Measurements from ENCODE around the gene POMC. TPM values are rescaled to one million over a fixed set of nuclear protein-coding genes. Genes with fewer than 3 reads are reported as not detected.

Gene POMC
- polyA plus RNA-seq, 1 donor from 2014 or later, result not detected

DNA sequence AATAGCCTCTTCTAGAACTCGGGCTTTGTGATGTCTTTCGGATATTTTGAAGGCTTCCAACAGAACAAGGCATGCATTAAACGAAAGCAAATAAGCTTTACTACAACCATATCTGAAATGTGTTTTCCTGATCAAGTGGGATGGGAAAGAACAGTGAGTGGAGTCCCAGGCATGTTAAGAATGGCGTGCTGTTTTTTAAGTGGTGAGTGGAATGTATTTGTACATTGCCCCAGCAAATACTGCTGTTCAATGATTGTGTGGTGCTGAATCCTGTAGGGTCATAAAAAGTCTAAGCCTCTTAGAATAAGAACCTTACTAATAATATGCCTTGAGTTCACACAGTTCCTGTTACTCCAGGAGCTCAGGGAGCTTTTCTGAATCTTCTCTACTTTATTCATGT lies 52.5 kb downstream of the POMC start:
- H3K79me2 ChIP-seq (replicated peaks; ENCODE audit: insufficient read depth, low read length), result no peaks in the 10 kb centered on the region
- no peaks in the 10 kb centered on the region for H3K36me3 ChIP-seq (ENCODE audit: insufficient read depth, low read length)
- H3K4me2 ChIP-seq (ENCODE audit: low read length), result no peak overlapping the region
- TF ChIP-seq, protein P1, sequence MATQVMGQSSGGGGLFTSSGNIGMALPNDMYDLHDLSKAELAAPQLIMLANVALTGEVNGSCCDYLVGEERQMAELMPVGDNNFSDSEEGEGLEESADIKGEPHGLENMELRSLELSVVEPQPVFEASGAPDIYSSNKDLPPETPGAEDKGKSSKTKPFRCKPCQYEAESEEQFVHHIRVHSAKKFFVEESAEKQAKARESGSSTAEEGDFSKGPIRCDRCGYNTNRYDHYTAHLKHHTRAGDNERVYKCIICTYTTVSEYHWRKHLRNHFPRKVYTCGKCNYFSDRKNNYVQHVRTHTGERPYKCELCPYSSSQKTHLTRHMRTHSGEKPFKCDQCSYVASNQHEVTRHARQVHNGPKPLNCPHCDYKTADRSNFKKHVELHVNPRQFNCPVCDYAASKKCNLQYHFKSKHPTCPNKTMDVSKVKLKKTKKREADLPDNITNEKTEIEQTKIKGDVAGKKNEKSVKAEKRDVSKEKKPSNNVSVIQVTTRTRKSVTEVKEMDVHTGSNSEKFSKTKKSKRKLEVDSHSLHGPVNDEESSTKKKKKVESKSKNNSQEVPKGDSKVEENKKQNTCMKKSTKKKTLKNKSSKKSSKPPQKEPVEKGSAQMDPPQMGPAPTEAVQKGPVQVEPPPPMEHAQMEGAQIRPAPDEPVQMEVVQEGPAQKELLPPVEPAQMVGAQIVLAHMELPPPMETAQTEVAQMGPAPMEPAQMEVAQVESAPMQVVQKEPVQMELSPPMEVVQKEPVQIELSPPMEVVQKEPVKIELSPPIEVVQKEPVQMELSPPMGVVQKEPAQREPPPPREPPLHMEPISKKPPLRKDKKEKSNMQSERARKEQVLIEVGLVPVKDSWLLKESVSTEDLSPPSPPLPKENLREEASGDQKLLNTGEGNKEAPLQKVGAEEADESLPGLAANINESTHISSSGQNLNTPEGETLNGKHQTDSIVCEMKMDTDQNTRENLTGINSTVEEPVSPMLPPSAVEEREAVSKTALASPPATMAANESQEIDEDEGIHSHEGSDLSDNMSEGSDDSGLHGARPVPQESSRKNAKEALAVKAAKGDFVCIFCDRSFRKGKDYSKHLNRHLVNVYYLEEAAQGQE (IDR thresholded peaks at IDR 0.05; ENCODE audit: borderline replicate concordance), result no peak
- TF ChIP-seq POLR2AphosphoS5 (IDR thresholded peaks at IDR 0.05) (no peak), SMC3 (conservative IDR thresholded peaks at IDR 0.05; ENCODE audit: poor library complexity) (no peak), EZH2 (IDR thresholded peaks at IDR 0.05; ENCODE audit: borderline replicate concordance, insufficient read depth, low read length, poor library complexity, severe bottlenecking) (no peak), EP300 (conservative IDR thresholded peaks at IDR 0.05; ENCODE audit: poor library complexity, severe bottlenecking) (no peak), RAD21 (conservative IDR thresholded peaks at IDR 0.05) (no peak), MXI1 (conservative IDR thresholded peaks at IDR 0.05; ENCODE audit: poor library complexity, severe bottlenecking) (no peak), TAF1 (IDR thresholded peaks at IDR 0.05; ENCODE audit: low read depth) (no peak)
- TF ChIP-seq, protein P2, sequence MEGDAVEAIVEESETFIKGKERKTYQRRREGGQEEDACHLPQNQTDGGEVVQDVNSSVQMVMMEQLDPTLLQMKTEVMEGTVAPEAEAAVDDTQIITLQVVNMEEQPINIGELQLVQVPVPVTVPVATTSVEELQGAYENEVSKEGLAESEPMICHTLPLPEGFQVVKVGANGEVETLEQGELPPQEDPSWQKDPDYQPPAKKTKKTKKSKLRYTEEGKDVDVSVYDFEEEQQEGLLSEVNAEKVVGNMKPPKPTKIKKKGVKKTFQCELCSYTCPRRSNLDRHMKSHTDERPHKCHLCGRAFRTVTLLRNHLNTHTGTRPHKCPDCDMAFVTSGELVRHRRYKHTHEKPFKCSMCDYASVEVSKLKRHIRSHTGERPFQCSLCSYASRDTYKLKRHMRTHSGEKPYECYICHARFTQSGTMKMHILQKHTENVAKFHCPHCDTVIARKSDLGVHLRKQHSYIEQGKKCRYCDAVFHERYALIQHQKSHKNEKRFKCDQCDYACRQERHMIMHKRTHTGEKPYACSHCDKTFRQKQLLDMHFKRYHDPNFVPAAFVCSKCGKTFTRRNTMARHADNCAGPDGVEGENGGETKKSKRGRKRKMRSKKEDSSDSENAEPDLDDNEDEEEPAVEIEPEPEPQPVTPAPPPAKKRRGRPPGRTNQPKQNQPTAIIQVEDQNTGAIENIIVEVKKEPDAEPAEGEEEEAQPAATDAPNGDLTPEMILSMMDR (IDR thresholded peaks at IDR 0.05; ENCODE audit: poor library complexity, severe bottlenecking), result no peak
- H3K9me2 ChIP-seq (ENCODE audit: insufficient read depth, low read length), result no peaks in the 10 kb centered on the region
- H3F3A ChIP-seq (ENCODE audit: insufficient read depth, low read length, poor library complexity, severe bottlenecking), result no peaks in the 10 kb centered on the region
- no peaks in the 10 kb centered on the region for H3K27me3 ChIP-seq (ENCODE audit: insufficient read depth, low read depth, low read length)
- no peaks in the 10 kb centered on the region for H4K20me1 ChIP-seq (ENCODE audit: insufficient read depth)
- no peak overlapping the region for H3K27ac ChIP-seq (ENCODE audit: low read length)
- H3K4me3 ChIP-seq (ENCODE audit: low read length), result no peak overlapping the region
- no peak overlapping the region for H3K9ac ChIP-seq (ENCODE audit: low read length)
- no peak overlapping the region for H2AFZ ChIP-seq (ENCODE audit: low read depth, low read length)
- H3K9me3 ChIP-seq (ENCODE audit: low read length), result no peaks in the 10 kb centered on the region

DNA sequence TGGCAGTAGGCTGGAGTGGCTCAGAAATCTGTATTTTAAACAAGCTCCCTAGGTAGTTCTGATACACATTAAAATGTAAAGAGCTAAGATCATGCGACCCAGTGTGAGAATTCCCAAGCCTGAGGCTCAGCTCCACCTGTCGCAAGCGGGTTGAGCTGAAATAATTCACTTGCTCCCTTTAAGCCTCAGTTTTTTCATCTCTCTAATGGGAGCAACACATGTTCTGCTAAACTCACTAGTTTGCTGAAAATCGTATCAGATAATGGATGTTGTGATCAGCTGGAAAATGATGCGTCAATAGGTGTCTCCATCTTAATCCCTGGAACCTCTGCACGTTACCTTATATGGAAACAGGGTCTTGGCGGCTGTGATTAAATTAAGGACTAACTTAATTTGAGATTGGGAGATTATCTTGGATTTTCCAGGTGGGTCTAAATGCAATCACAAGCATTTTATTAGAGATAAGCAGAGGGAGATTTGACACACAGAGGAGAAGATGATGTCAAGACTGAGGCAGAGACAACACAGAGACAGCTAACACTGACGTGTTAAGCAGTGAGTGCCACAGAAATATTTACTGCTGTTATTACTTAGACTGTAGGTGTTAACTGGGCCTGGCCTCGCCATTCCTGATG lies 53.0 kb downstream of the POMC start:
- no peaks in the 10 kb centered on the region for H3K9me3 ChIP-seq (ENCODE audit: low read length)
- H3K27ac ChIP-seq (ENCODE audit: low read length), result no peak overlapping the region
- H3K4me3 ChIP-seq (ENCODE audit: low read length), result no peak overlapping the region
- no peak overlapping the region for H3K9ac ChIP-seq (ENCODE audit: low read length)
- TF ChIP-seq MXI1 (conservative IDR thresholded peaks at IDR 0.05; ENCODE audit: poor library complexity, severe bottlenecking), result no peak
- TF ChIP-seq, protein P1 (IDR thresholded peaks at IDR 0.05; ENCODE audit: borderline replicate concordance), result no peak
- TF ChIP-seq, protein P2 (IDR thresholded peaks at IDR 0.05; ENCODE audit: poor library complexity, severe bottlenecking), result no peak
- no peak for TF ChIP-seq SMC3 (conservative IDR thresholded peaks at IDR 0.05; ENCODE audit: poor library complexity)
- TF ChIP-seq POLR2AphosphoS5 (IDR thresholded peaks at IDR 0.05), result no peak
- no peak for TF ChIP-seq EP300 (conservative IDR thresholded peaks at IDR 0.05; ENCODE audit: poor library complexity, severe bottlenecking)
- no peak for TF ChIP-seq EZH2 (IDR thresholded peaks at IDR 0.05; ENCODE audit: borderline replicate concordance, insufficient read depth, low read length, poor library complexity, severe bottlenecking)
- H3K79me2 ChIP-seq (replicated peaks; ENCODE audit: insufficient read depth, low read length), result no peaks in the 10 kb centered on the region
- no peaks in the 10 kb centered on the region for H3K36me3 ChIP-seq (ENCODE audit: insufficient read depth, low read length)
- no peaks in the 10 kb centered on the region for H3K9me2 ChIP-seq (ENCODE audit: insufficient read depth, low read length)
- no peak overlapping the region for H3K4me2 ChIP-seq (ENCODE audit: low read length)
- no peak overlapping the region for H2AFZ ChIP-seq (ENCODE audit: low read depth, low read length)
- no peaks in the 10 kb centered on the region for H3F3A ChIP-seq (ENCODE audit: insufficient read depth, low read length, poor library complexity, severe bottlenecking)
- H4K20me1 ChIP-seq (ENCODE audit: insufficient read depth), result no peaks in the 10 kb centered on the region
- no peaks in the 10 kb centered on the region for H3K27me3 ChIP-seq (ENCODE audit: insufficient read depth, low read depth, low read length)

Measured in neural cell (in vitro differentiated cells).